GM21737 (cell line): ENCODE data around the gene MICALL2.

ENCODE experiments used
- ATAC-seq: cut with Tn5 transposase; IDR thresholded peaks from one replicate; pipeline ENCODE4 v1.9.1; 2021; ENCODE audit warnings: mild to moderate bottlenecking, moderate library complexity; ENCODE audit not compliant: unreplicated experiment

The MICALL2 gene

DNA sequence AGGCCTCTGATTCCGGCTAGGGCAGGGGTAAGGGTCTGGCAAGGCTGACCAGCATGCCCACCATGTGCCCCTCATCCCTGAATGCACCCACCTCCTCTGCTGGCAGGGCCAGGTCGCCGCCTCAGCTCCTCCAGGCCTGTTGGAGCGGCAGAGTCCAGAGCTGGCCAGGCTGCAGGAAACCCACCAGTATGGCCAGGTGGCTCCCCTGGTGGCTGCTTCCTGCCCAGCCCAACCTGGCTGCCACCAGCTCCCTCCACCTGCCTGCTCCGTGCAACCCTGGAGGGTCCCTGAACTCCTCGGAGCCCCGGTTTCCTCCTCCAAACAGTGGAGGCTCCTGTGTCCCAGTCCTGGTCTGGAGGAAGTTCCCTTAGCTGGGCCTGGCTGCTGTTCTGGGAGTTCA, 39.6 kb downstream of the MICALL2 start:
- ATAC-seq, result no peak

- no peak for ATAC-seq
Measured at GRCh38 chr7:1419310-1419634, 40.0 kb downstream of the MICALL2 start.

GRCh38 chr7:1418505-1419309, 40.6 kb downstream of the MICALL2 start:
- ATAC-seq, result no peak

DNA sequence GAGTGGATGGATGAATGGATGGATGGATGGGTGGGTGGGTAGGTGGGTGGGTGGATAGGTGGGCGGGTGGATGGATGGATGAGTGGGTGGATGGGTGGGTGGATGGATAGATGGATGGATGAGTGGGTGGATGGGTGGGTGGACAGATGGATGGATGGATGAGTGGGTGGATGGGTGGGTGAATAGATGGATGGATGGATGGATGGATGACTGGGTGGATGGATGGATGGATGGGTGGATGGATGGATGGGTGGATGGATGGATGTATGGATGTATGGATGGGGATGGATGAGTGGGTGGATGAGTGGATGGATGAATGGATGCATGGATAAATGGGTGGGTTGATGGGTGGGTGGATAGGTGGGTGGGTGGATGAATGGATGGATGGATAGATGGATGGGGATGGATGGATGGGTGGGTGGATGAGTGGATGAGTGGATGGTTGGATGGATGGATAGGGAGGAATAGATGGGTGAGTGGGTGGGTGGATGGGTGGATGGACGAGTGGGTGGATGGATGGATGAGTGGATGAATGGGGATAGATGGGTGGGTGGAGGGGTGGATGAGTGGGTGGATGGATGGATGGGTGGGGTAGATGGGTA, 43.8 kb downstream of the MICALL2 start:
- ATAC-seq, result no peak

DNA sequence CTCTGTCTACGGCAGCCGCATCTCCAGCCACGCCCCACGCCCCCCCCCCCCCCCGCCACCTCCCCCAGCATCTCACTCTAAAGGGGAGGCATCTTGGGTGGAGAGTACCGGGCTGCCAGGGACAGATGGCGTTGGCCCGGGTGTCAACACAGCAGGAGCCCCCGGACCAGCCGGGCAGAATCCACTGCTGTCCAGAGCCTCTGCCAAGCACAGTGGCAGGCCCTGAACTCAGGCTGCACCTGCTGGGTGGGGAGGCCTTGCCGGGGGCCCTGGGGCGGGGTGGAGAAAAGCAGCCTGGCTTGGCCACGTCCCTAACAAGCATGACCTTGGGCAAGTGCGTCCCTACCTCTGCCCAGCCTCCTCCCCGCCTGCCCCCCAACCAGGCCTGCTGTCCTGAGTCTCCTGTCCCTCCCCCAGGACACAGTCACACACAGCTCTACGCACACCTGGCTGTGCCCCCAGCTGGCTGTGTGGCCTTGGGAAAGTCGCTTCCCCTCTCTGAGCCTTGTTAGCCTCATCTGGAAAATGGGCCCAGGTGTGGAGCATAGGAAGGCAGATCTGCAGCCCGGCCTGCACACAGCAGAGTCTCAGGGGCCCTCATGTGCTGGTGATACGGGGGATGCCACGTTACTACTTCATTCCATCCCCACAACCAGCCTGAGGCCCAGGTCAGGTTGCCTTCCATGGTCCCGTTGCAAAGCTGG, 45.2 kb downstream of the MICALL2 start:
- no peak for ATAC-seq

GRCh38 chr7:1412322-1413261, 46.7 kb downstream of the MICALL2 start:
- no peak for ATAC-seq

DNA sequence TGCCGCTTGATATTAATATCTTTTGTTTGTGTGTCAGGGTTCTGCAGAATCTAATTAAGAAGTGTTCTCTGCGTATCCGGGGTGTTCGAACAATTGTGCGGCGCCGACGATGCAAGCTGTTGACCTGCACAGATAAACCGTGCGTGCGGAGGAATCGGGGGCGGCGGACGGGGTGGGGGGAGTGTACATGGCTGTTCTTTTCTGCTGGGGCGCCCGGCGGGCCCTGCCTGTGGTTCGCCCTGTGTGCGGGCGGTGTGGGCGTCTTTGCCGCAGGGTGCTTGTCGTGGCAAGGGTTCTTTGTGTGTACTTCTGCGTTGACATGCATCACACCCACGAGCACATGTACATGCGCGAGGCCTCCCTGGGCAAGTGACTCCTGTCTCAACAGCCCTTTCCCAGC, 47.9 kb downstream of the MICALL2 start:
- no peak for ATAC-seq

DNA sequence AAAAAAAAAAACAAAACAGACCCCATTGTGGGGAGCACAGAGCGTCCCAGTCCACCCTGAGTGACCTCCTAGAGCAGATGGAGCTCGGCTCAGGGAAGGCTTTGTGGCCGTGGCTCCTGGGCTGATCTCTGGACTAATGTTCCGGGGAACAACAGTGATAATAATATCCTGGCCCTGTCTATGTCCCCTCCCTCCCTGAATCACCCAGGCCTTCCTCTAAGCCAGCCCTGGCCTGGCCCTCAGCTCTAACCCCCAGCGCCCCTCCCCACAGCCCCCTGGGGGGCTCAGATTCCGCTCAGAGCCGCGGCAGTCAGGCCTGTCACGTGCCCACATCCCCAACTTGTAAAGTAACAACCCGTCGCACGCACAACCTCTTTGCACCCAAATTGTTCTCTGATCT, 48.3 kb downstream of the MICALL2 start:
- ATAC-seq, result no peak

GRCh38 chr7:1409555-1409954, 49.7 kb downstream of the MICALL2 start:
- no peak for ATAC-seq

DNA sequence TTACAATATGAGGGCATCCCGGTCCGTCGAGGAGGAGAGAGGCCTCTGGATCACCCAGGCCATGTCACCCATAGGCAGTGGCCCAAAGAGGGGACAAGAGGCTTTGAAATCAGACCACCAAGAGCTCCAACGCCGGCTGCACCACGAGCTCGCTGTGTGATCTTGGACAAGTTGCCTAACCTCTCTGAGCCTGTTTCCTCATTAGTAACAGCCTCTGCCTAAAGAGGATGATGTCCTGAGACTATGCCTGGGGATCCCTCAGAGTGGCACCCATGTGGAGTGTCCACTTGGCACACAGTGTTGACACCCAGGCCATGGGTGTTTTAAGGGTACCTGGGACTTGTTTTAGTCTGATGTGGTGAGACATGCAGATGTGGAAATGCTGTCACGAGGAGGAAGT, 50.8 kb downstream of the MICALL2 start:
- ATAC-seq, result no peak

GRCh38 chr7:1407892-1408291, 51.4 kb downstream of the MICALL2 start:
- ATAC-seq, result no peak

DNA sequence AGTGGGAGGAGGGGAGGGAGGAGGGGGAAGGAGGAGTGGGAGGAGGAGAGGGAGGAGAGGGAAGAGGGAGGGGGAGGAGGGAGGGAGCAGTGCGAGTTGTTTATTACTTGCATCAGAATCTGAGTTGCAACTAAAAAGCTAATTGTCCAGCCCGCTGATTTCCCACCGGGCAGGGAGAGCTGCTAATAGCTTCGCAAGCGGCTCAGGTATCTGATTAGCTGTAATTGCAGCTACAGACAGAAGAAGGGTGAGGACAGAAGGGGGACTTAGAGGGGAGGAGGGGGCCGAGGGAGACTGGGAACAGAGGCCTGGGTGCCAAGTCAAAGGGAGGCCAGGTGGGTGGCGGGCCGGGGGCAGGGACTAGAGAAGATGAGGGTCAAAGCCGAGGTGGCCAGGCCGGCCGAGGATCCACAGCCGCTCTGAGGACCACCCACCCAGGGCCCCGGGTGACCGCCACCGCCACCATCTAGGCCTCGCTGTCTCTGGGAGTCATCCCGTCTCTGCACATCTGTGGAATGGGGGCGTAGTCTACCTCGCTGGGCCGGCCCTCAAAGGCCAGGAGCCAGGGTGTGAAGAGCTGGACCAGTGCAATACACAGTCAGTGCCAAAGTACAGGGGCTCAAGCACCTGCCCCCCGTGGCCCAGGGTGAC, 54.2 kb downstream of the MICALL2 start:
- no peak for ATAC-seq

DNA sequence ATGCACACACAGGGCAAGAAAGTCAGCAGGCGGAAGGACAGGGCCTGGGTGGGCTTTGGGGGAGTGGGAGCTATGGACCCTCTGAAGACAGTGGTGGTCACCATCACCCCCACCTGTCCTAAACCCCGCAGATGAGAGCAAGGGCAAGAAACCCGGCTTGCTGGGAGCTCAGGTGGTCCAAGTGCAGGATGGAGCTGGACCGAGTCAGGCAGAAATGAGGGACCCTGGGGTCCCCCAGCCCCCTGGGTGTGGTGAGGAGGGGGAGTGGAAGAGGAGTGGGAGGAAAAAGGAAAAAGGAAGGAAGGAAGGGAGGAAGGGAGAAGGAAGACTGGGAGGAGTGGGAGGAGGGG, 54.8 kb downstream of the MICALL2 start:
- ATAC-seq, result no peak

GRCh38 chr7:1403638-1404459, 55.4 kb downstream of the MICALL2 start:
- no peak for ATAC-seq

DNA sequence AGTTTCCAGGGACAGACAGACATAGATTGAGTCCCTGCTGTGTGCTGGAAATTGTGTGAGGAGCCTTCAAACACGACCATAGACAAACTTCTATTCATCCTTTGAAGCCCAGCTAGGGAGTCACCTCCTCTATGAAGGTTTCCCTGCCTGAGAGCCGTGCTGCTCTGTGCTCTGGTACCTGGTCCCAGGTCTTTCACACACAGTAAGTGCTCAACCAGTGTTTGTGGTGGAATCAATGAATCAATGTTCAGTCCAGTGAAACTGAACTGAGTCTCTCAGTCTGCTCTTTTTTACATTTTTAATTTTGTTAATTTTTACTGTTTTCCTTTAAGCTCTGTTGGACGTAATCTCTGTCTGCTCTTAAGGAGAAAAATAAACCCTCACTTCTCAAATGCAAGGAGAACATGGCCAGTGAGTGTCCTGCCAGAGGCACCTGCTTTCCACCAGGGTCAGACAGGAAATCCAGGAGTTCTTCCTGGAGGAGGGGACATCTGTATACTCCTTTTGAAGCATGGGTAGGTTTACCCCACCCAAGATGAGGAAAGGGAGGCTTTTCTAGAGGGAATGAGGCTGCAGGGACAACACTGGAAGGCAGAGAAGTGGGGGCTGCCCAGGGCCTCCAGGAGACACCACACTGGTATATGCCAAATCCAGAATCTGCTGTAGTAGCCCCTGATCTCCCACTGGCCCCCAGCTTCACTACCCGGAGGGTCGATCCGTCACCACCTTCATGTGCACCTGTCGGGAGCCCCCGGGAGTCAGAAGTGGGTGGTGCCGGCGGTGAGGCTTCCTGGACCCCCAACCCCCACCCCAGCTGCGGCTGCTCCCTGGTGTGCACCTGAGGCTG, 56.3 kb downstream of the MICALL2 start:
- ATAC-seq, result no peak

- no peak for ATAC-seq
Measured at GRCh38 chr7:1402110-1402790, 57.0 kb downstream of the MICALL2 start.

- ATAC-seq, result no peak
Measured at GRCh38 chr7:1401011-1401410, 58.3 kb downstream of the MICALL2 start.

GRCh38 chr7:1400371-1400770, 58.9 kb downstream of the MICALL2 start:
- ATAC-seq, result no peak
